Measurements from ENCODE around the gene TAP1.

- TF ChIP-seq CTCF (IDR thresholded peaks at IDR 0.05), result no peak
- peak in 1 of 2 donors; percentile 83 for TF ChIP-seq POLR2A (IDR thresholded peaks at IDR 0.05)
Measured at GRCh38 chr6:32844839-32845383, 8.6 kb downstream of the TAP1 start.
